Measurements from ENCODE around the gene SLC51B.
"Not testable (repeated sequence)": the region's sequence is repeated elsewhere in the genome, so short reads cannot be mapped to it uniquely, and the experiment has no call there.

SLC51B gene

GRCh38 chr15:65042776-65043327 lies 2.3 kb upstream of the SLC51B start:
- DNase-seq (ENCODE audit: low spot score): no peak

GRCh38 chr15:65044218-65044617 lies 969 bp upstream of the SLC51B start:
- DNase-seq (ENCODE audit: low spot score): not testable (repeated sequence)

- no peak for DNase-seq (ENCODE audit: low spot score)
Measured at GRCh38 chr15:65048241-65048640, 3.1 kb downstream of the SLC51B start.

GRCh38 chr15:65049418-65049840 lies 4.2 kb downstream of the SLC51B start:
- peak; percentile 98 for DNase-seq (ENCODE audit: low spot score)

GRCh38 chr15:65050270-65050669 lies 5.1 kb downstream of the SLC51B start:
- DNase-seq (ENCODE audit: low spot score): no peak

- DNase-seq (ENCODE audit: low spot score): no peak
Measured at GRCh38 chr15:65051266-65051665, 6.1 kb downstream of the SLC51B start.

- DNase-seq (ENCODE audit: low spot score): no peak
Measured at GRCh38 chr15:65052956-65053355, 7.8 kb downstream of the SLC51B start.

GRCh38 chr15:65054333-65055200 lies 9.4 kb downstream of the SLC51B start:
- peak; percentile 78 for DNase-seq (ENCODE audit: low spot score)

GRCh38 chr15:65055201-65055870 lies 10.1 kb downstream of the SLC51B start:
- no peak for DNase-seq (ENCODE audit: low spot score)

GRCh38 chr15:65056106-65056505 lies 10.9 kb downstream of the SLC51B start:
- no peak for DNase-seq (ENCODE audit: low spot score)

- DNase-seq (ENCODE audit: low spot score): no peak
Measured at GRCh38 chr15:65056868-65057548, 11.8 kb downstream of the SLC51B start.

- no peak for DNase-seq (ENCODE audit: low spot score)
Measured at GRCh38 chr15:65057549-65057940, 12.4 kb downstream of the SLC51B start.

- DNase-seq (ENCODE audit: low spot score): no peak
Measured at GRCh38 chr15:65058394-65059368, 13.5 kb downstream of the SLC51B start.

- no peak for DNase-seq (ENCODE audit: low spot score)
Measured at GRCh38 chr15:65059369-65059750, 14.2 kb downstream of the SLC51B start.

GRCh38 chr15:65059931-65060596 lies 14.9 kb downstream of the SLC51B start:
- no peak for DNase-seq (ENCODE audit: low spot score)

GRCh38 chr15:65060641-65061397 lies 15.6 kb downstream of the SLC51B start:
- no peak for DNase-seq (ENCODE audit: low spot score)

GRCh38 chr15:65062061-65062460 lies 16.9 kb downstream of the SLC51B start:
- DNase-seq (ENCODE audit: low spot score): no peak

GRCh38 chr15:65062726-65063125 lies 17.5 kb downstream of the SLC51B start:
- DNase-seq (ENCODE audit: low spot score): no peak

GRCh38 chr15:65066001-65066634 lies 20.9 kb downstream of the SLC51B start:
- no peak for DNase-seq (ENCODE audit: low spot score)
